ENCODE measurements around the gene RIMBP2.
"Not testable (repeated sequence)": the region's sequence is repeated elsewhere in the genome, so short reads cannot be mapped to it uniquely, and the experiment has no call there.

Gene RIMBP2

GRCh38 chr12:130743176-130743575 is 27.1 kb upstream of the RIMBP2 start:
- in situ Hi-C loops (cut with HindIII; ENCODE audit: low pct_ligation_motif_present, low pct_unique_long_range_greater_than_20kb, low sequenced_read_pairs) = no loop called here
- DNase-seq = no peak

DNA sequence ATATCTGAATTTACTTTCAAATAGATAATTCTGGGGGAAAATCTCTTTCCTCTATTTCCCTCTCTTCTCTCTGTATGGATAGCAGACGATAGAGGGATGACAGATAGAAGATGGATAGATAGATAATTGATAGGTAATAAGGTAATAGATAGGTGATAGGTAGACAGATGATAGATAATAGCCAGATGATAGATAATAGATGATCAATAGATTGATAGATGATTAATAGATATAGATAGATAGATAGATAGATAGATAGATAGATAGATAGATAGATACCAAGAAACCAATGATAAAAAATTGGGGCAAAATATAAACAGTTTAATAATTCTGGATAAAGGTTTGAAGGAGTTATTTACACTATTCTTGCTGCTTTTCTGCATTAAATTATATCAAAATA is 26.6 kb upstream of the RIMBP2 start:
- in situ Hi-C loops (cut with HindIII; ENCODE audit: low pct_ligation_motif_present, low pct_unique_long_range_greater_than_20kb, low sequenced_read_pairs) = no loop called here
- no peak for DNase-seq

DNA sequence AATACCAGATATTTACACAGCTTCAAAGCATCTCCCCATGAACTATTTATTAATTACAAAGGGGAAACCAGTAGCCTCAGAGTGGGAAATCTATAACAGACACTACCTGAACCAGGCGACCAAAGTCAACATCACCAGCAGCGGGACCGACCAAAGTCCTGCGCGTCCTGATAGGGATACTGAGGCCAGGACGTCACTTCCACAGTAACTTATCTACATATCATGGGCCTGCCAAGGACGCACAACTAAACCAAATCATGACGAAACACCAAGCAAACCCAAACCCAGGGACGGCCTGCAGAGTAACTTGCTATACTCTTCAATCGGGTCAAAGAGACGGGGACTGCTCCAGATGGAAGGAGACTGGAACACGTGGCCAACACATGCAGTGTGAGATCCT is 26.0 kb upstream of the RIMBP2 start:
- no peak for DNase-seq
- in situ Hi-C loops (cut with HindIII; ENCODE audit: low pct_ligation_motif_present, low pct_unique_long_range_greater_than_20kb, low sequenced_read_pairs) = no loop called here

- DNase-seq = no peak
- in situ Hi-C loops (cut with HindIII; ENCODE audit: low pct_ligation_motif_present, low pct_unique_long_range_greater_than_20kb, low sequenced_read_pairs) = no loop called here
Measured at GRCh38 chr12:130739571-130739970, 23.5 kb upstream of the RIMBP2 start.

GRCh38 chr12:130738403-130738802 is 22.3 kb upstream of the RIMBP2 start:
- DNase-seq; in situ Hi-C loops (cut with HindIII; ENCODE audit: low pct_ligation_motif_present, low pct_unique_long_range_greater_than_20kb, low sequenced_read_pairs): not testable (repeated sequence)

- in situ Hi-C loops (cut with HindIII; ENCODE audit: low pct_ligation_motif_present, low pct_unique_long_range_greater_than_20kb, low sequenced_read_pairs) = no loop called here
- no peak for DNase-seq
Measured at GRCh38 chr12:130737731-130738130, 21.6 kb upstream of the RIMBP2 start.

GRCh38 chr12:130729344-130729743 is 13.2 kb upstream of the RIMBP2 start:
- DNase-seq = no peak
- in situ Hi-C loops (cut with HindIII; ENCODE audit: low pct_ligation_motif_present, low pct_unique_long_range_greater_than_20kb, low sequenced_read_pairs) = no loop called here

DNA sequence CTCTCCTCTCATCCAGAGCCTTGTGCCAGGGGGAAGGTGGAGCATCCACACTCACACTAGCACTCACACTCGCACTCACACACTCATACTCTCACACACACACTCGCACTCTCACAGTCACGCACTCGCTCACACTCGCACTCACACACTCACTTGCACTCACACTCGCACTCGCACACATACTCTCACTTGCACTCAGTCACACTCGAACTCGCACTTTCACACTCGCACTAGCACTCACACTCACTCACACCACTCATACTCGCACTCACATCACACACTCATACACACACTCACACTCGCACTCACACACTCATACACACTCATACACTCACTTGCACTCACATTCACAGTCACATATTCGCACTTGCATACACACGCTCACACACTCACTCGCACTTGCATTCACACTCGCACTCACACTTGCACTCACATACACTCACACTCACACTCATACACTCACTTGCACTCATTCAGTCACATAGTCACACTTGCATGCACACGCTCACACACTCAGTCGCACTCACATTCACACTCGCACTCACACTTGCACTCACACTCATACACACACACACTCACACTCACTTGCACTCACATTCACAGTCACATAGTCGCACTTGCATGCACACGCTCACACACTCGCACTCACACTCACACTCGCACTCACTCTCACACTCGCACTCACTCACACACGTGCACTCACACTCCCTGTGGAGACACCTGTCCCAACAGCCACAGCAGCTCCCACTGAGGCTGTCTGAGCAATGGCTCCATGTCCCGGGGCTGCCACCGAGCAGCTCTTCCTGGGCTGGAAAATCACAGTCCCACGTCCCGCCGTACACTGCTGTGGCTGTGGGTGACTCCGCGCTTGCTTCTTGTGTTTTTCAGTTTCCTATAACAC is 12.3 kb upstream of the RIMBP2 start:
- no peak for DNase-seq
- in situ Hi-C loops (cut with HindIII; ENCODE audit: low pct_ligation_motif_present, low pct_unique_long_range_greater_than_20kb, low sequenced_read_pairs) = no loop called here

GRCh38 chr12:130719263-130719859 is 3.3 kb upstream of the RIMBP2 start:
- in situ Hi-C loops (cut with HindIII; ENCODE audit: low pct_ligation_motif_present, low pct_unique_long_range_greater_than_20kb, low sequenced_read_pairs) = no loop called here
- DNase-seq = no peak

GRCh38 chr12:130717752-130718151 is 1.7 kb upstream of the RIMBP2 start:
- no peak for DNase-seq
- in situ Hi-C loops (cut with HindIII; ENCODE audit: low pct_ligation_motif_present, low pct_unique_long_range_greater_than_20kb, low sequenced_read_pairs) = no loop called here

DNA sequence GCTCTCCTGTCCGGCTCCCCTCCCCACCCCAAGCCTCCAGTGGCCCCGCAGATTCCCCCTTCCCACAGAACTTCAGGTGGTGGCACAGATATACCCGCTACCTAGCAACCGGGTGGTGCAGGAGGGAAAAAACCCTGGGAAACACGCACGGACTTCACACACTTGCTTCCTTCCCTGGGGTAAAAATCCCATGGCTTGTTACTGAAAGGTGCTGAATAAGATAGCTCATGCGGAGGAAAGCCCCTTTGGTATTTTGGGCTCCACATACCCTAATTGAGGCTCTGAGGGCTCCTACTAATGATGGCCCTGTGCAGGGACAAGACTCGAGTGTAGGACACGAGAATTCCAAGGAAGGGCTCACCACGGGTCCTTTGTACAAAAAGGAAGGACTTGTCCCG is 869 bp upstream of the RIMBP2 start:
- in situ Hi-C loops (cut with HindIII; ENCODE audit: low pct_ligation_motif_present, low pct_unique_long_range_greater_than_20kb, low sequenced_read_pairs) = no loop called here

GRCh38 chr12:130715150-130715997 is 725 bp downstream of the RIMBP2 start:
- in situ Hi-C loops (cut with HindIII; ENCODE audit: low pct_ligation_motif_present, low pct_unique_long_range_greater_than_20kb, low sequenced_read_pairs) = no loop called here
- DNase-seq = no peak

More for the DNA sequence above, 869 bp upstream of the RIMBP2 start:
- DNase-seq = no peak

GRCh38 chr12:130714591-130715149 is 1.4 kb downstream of the RIMBP2 start:
- in situ Hi-C loops (cut with HindIII; ENCODE audit: low pct_ligation_motif_present, low pct_unique_long_range_greater_than_20kb, low sequenced_read_pairs) = no loop called here
- DNase-seq = no peak

DNA sequence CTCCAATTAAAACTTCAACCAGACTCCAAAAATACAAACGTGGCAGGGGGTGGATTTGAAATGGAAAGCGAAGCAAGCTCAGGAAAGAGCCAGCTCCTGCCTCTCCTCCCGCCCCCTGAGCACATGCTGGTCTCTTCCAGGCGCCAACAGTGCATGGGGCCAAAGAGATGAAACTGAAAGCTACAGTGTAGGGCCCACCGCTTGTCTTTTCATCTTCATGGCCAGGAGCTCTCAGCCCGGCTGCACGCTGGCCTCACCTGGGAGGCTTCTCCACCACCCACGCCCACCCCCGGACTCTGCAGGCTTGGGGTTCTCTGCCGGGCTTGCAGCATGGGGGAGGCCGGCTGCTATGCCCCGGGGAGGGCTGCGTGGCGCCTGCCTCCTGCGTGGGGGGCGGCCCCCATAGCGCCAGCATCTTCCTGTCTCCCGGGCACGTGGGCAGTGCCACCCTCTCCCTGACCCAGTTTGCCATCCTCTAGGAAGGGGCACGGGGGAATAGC is 2.0 kb downstream of the RIMBP2 start:
- no peak for DNase-seq
- in situ Hi-C loops (cut with HindIII; ENCODE audit: low pct_ligation_motif_present, low pct_unique_long_range_greater_than_20kb, low sequenced_read_pairs) = no loop called here

DNA sequence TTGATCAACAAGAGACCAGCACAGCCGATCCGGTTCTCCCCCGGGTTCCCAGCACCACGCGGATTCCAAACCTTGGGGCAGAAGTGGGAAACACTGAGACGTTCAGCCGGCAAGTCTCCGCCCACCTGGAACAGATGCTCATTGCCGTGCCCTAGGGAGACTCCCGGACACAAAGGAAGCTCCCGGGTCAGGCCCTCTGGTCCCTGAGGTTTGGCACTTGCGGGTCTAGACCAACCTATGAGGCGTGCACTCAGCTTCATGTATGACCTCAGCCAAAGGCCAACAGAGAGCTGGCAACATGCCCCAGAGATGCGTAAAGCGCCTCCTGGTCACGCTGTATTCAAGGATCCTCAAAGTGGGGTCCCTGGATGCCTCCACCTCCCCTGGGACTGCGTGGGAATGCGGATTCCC is 2.5 kb downstream of the RIMBP2 start:
- in situ Hi-C loops (cut with HindIII; ENCODE audit: low pct_ligation_motif_present, low pct_unique_long_range_greater_than_20kb, low sequenced_read_pairs) = no loop called here
- no peak for DNase-seq

DNA sequence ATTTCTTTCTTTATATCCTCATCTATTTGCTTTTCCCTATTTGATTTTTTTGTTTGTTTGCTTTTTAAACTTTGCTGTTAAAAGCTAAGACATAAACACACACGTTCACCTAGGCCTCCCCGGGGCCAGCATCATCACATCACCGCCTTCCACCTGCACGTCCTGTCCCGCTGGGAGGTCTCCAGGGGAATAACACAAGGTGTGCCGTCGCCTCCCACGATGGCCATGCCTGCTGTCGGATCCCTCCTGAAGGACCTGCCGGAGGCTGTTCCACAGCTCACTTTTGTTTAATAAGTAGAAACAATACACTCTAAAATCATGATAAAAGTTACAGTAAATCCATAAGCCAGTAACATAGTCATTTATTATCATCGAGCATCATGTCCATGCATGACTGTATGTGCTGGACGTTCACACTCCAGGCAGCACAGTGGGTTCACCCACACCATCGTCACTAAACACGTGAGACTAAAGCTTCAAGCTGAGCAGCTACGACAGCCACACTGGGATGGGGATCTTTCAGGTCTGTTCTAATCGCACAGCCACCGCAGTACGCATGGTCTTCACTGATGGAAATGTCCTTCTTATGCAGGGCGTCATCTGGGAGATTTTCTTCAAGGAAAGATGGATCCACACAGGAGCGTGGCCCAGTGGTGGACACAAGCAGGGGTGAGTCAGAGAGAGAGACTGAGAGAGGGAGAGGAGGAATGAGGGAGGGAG is 3.6 kb downstream of the RIMBP2 start:
- no peak for DNase-seq
- in situ Hi-C loops (cut with HindIII; ENCODE audit: low pct_ligation_motif_present, low pct_unique_long_range_greater_than_20kb, low sequenced_read_pairs) = no loop called here

DNA sequence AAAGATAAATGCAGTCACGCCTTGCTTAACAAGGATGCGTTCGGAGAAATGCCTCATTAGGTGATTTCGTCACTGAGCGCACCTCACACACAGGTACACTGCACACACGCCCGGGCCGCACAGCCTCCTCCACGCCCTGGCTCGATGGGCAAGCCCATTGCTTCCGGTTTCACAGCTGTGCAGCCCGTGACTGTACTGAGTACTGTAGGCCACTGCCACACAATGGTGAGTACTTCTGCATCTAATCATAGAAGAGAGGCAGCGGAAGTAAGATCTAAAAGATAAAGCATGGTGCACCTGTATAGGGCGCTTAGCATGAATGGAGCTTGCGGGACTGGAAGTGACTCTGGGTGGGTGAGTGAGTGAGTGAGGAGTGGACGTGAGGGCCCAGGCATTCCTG is 4.3 kb downstream of the RIMBP2 start:
- in situ Hi-C loops (cut with HindIII; ENCODE audit: low pct_ligation_motif_present, low pct_unique_long_range_greater_than_20kb, low sequenced_read_pairs) = no loop called here
- DNase-seq = no peak

DNA sequence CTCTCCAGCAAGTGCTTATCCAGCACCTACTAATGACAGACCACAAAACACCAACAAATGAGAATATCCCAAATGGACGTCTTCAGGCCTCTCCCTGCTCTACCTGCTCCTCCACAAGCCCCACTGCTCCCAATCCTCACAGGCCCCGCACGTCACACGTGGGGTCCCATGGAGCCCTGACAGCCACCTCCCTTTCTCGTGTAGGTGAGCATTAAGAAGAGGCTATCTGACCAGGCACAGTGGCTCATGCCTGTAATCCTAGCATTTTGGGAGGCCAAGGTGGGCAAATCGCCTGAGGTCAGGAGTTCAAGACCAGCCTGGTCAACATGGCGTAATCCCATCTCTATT is 5.4 kb downstream of the RIMBP2 start:
- in situ Hi-C loops (cut with HindIII; ENCODE audit: low pct_ligation_motif_present, low pct_unique_long_range_greater_than_20kb, low sequenced_read_pairs) = no loop called here
- DNase-seq = no peak
